ENCODE data around the gene SLC9A9. TPM values are rescaled to one million over a fixed set of nuclear protein-coding genes. Genes with fewer than 3 reads are reported as not detected.
A peak's percentile ranks its signal among the peaks of the same experiment; 100 is the strongest.
"Not testable (repeated sequence)": the region's sequence is repeated elsewhere in the genome, so short reads cannot be mapped to it uniquely, and the experiment has no call there.

SLC9A9 gene
- total RNA-seq, 1 experiment from 2014 or later: 1.4 TPM

DNA sequence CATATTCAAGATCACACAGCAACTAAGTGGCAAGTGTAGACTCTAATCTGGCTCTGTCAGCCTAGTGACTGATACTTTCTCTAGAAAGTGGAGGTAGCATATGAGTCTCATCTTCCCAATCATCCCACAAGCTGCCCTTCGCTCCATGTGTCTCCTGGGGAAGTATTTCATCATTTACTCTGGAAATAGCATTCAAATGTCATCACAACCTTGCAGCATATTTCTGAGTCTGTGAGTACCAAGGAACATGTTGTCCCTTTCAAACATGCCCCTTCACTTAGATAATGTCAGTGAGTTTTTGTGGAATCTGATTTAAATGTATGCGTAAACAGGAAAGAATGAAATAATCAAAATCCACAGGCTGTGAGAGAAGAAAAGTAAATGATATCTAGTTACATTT is 322.9 kb downstream of the SLC9A9 start:
- DNase-seq (ENCODE audit: low read depth): no peak
- in situ Hi-C loops (cut with HindIII; ENCODE audit: low pct_unique_long_range_greater_than_20kb, low sequenced_read_pairs): no loop called here

- in situ Hi-C loops (cut with HindIII; ENCODE audit: low pct_unique_long_range_greater_than_20kb, low sequenced_read_pairs): no loop called here
- DNase-seq (ENCODE audit: low read depth): no peak
These were observed 326.5 kb downstream of the SLC9A9 start for GRCh38 chr3:143521803-143522202.

- DNase-seq (ENCODE audit: low read depth); in situ Hi-C loops (cut with HindIII; ENCODE audit: low pct_unique_long_range_greater_than_20kb, low sequenced_read_pairs): not testable (repeated sequence)
These were observed 331.1 kb downstream of the SLC9A9 start for GRCh38 chr3:143517131-143517530.

- DNase-seq (ENCODE audit: low read depth): no peak
- in situ Hi-C loops (cut with HindIII; ENCODE audit: low pct_unique_long_range_greater_than_20kb, low sequenced_read_pairs): no loop called here
These were observed 333.4 kb downstream of the SLC9A9 start for GRCh38 chr3:143514874-143515273.

GRCh38 chr3:143514109-143514508 is 334.2 kb downstream of the SLC9A9 start:
- no peak for DNase-seq (ENCODE audit: low read depth)
- in situ Hi-C loops (cut with HindIII; ENCODE audit: low pct_unique_long_range_greater_than_20kb, low sequenced_read_pairs): no loop called here

DNA sequence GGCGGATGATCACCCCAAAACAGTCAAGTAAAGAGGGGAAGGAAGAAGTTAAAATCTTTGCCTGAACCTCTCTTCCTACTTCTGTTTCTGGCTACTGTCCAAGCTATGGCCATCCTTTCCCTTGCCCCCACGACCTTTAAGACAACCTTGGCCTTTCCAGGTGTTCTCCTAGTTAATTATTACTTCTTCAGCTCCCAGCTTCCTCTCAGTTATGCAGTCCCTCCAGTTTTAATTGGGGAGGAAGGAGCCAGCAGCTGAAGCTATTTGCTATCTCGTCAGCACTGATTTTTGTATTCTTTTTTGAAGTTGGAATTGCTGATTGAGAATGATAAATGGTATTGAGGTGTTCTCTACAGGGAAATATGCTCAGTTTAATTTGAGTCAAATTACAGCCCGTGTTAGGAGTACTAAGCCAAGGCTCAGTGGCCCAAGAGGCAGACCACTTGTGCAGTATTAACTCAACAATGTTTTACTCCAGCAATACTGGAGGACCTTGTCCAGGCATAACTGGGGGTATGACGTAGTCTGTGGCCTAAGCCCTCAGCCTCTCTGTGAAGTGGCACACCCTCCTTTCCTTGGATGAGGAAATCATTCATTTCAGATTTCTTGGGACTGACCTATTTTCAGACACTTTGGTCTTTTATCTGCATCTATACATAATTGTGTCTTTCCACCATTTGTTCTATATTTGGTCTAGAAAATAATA is 336.9 kb downstream of the SLC9A9 start:
- in situ Hi-C loops (cut with HindIII; ENCODE audit: low pct_unique_long_range_greater_than_20kb, low sequenced_read_pairs): no loop called here
- DNase-seq (ENCODE audit: low read depth): no peak

DNA sequence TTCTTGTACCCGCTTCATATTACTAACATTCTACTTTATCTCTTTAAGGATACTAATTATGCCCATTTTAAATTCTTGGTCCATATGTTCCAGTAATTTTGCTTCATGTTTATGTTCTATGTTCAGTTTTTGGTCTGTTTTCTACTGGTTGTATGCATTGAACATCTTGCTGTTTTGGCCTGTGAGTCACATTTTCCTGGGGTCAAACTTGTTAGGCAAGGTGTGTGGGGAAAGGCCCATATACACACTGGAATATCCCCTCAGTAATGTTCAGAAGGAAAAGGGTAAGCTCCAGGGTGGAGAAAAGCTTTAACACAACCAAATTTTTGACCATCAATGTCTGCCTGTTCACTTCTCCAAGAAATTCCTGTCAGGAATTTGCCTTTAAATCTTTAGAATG is 337.7 kb downstream of the SLC9A9 start:
- no peak for DNase-seq (ENCODE audit: low read depth)
- in situ Hi-C loops (cut with HindIII; ENCODE audit: low pct_unique_long_range_greater_than_20kb, low sequenced_read_pairs): no loop called here

DNA sequence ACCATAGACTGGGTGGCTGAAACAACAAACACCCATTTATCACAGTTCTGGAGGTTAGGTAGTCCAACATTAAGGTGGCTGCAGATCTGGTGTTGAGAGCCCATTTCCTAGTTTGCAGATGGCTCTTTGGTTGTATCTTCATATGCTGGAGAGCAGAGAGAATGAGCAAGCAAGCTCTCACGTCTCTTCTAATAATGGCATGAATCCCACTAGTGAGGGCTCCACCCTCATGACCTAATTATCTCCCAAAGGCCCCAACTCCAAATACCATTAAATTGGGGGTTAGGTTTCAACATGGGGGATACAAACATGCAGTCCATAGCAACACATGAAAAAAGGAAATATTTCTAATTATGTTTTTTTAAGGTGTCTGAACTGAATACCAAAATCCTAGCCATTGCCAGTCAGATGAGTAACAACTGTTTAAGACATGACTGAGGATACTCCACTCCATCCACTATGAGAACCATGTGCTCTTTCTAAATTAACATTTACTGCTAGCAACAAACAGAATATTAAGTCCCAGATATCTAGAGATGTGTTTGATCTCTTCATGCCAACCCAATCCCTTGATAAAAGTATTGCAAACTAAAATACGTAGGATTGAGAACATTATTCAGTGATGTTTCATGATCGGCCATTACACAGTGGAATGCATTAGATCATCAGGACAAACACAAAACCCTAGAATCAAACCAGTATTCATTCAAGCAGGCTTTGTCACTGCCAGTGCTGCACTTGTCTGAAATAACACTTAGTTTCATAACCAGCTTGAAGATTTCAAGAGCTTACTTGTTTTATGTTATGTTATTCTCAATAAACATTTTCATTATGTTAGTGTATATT is 340.3 kb downstream of the SLC9A9 start:
- peak; percentile 12 for DNase-seq (ENCODE audit: low read depth)
- in situ Hi-C loops (cut with HindIII; ENCODE audit: low pct_unique_long_range_greater_than_20kb, low sequenced_read_pairs): no loop called here

DNA sequence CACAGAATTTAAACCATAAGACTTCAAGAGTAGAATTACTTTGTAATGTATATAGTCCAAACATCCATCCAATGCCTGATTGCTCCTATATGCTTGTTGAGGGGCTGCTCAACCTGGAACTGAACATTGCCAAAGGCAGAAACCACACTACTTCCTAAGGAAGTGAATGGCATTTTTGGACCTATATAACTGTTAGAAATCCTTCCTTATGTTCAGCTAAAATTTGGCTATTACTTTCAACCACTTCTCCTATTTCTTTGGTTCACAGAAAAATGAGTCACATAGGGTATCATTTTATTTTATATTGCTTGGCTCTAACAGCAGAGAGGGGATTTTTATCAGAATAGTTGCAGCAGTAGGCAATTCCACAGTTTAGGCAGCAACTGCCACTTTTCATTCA is 342.1 kb downstream of the SLC9A9 start:
- in situ Hi-C loops (cut with HindIII; ENCODE audit: low pct_unique_long_range_greater_than_20kb, low sequenced_read_pairs): no loop called here
- DNase-seq (ENCODE audit: low read depth): no peak

DNA sequence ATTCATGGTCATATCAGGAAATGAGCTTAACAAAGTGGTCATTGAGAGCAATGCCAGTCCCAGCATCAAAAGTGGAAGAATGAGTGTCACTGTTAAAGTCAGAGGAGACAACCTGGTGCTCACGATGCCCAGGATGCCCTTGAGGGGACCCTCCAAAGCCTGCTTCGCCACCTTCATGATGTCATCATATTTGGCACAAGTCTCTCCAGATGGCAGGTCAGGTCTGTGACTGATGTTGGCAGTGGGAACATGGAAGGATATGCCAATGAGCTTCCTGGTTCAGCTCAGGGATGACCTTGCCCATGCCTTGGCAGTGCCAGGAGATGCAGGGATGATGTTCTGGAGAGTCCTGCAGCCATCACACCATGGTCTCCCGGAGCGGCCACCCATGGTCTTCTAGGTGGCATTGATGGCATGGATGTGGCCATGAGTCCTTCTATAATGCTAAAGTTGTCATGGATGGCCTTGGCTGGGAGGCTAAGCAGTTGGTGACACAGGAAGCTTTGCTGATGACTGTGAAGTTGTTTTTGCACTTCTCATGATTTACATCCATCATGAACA is 344.9 kb downstream of the SLC9A9 start:
- in situ Hi-C loops (cut with HindIII; ENCODE audit: low pct_unique_long_range_greater_than_20kb, low sequenced_read_pairs): no loop called here
- DNase-seq (ENCODE audit: low read depth): no peak

- in situ Hi-C loops (cut with HindIII; ENCODE audit: low pct_unique_long_range_greater_than_20kb, low sequenced_read_pairs): no loop called here
- DNase-seq (ENCODE audit: low read depth): no peak
These were observed 346.2 kb downstream of the SLC9A9 start for GRCh38 chr3:143502081-143502480.

- no peak for DNase-seq (ENCODE audit: low read depth)
- in situ Hi-C loops (cut with HindIII; ENCODE audit: low pct_unique_long_range_greater_than_20kb, low sequenced_read_pairs): no loop called here
These were observed 350.9 kb downstream of the SLC9A9 start for GRCh38 chr3:143497382-143497781.

DNA sequence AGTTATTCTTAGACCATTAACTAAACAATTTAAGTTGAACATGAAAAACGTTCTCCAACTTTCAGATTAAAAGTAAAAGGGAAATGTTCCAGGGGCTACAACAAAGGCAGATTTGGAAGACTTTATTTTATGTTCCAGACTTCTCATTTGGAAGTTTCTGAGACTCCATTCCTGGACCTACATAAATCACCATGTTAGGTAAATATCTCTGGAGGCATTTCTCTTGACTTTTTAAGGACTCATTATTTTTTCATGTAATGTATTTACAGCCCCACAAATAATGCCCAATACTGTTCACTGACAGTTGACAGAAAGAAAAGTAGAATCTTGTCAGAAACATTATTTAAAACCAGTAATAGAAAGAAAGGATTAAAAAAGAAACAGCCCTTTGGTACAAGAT is 352.1 kb downstream of the SLC9A9 start:
- in situ Hi-C loops (cut with HindIII; ENCODE audit: low pct_unique_long_range_greater_than_20kb, low sequenced_read_pairs): no loop called here

DNA sequence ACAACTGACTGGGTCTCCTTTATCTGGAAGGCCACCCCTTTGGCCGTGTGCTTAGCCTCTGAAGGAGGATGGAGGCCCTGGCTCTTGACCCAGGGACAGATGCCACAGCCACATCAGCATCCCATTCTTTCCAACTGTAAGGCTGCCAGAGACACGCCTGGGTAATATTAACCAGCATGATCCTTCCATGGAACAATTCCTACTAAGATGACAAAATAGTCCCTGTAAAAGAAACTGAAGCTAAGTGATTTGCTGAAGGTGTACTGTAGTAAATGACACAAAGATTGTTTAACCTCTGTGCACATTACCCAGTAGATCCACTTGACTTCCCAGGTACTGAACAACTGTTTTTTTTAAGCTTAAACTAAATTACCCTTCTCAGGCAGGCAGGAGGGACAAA is 352.7 kb downstream of the SLC9A9 start:
- no peak for DNase-seq (ENCODE audit: low read depth)
- in situ Hi-C loops (cut with HindIII; ENCODE audit: low pct_unique_long_range_greater_than_20kb, low sequenced_read_pairs): no loop called here

More for the DNA sequence above, 352.1 kb downstream of the SLC9A9 start:
- no peak for DNase-seq (ENCODE audit: low read depth)

DNA sequence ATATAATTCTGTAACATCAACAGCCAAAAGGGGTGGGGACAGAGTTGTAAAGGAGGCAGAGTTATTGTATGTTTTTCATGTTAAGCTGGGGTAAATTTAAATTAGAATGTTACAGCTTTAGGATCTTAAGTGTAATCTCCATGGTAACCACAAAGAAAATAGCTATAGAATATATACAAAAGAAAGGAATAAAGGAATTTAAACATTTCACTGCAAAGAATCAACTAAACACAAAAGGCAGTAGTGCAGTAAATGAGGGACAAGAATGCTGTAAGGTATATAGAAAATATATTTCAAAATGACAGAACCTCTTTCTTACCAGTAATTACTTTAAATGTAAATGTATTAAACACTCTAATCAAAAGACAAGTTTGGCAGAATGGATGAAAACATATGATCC is 361.7 kb downstream of the SLC9A9 start:
- DNase-seq (ENCODE audit: low read depth): no peak
- in situ Hi-C loops (cut with HindIII; ENCODE audit: low pct_unique_long_range_greater_than_20kb, low sequenced_read_pairs): no loop called here

- in situ Hi-C loops (cut with HindIII; ENCODE audit: low pct_unique_long_range_greater_than_20kb, low sequenced_read_pairs): no loop called here
- no peak for DNase-seq (ENCODE audit: low read depth)
These were observed 363.3 kb downstream of the SLC9A9 start for GRCh38 chr3:143484846-143485512.

DNA sequence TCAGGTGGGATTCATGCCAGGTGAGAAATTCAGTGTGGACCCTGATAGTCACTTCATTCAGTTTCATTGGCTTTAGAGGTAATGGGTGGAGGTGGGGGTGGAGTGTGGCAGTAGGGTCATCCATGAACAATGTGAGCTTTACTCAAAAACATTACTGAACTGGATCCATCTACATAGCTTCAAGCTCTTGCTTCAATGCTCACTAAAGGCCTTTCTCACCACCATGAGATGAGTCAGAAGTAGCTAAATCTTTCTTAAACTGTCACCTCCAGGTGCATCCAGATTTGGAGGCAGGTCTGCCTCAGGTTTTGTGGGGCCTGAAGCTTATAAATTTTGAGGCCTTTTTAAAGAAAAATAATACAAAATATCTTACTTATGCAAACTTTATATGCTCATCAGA is 365.1 kb downstream of the SLC9A9 start:
- peak; percentile 21 for DNase-seq (ENCODE audit: low read depth)
- in situ Hi-C loops (cut with HindIII; ENCODE audit: low pct_unique_long_range_greater_than_20kb, low sequenced_read_pairs): no loop called here

GRCh38 chr3:143482106-143483088 is 365.9 kb downstream of the SLC9A9 start:
- DNase-seq (ENCODE audit: low read depth): no peak
- in situ Hi-C loops (cut with HindIII; ENCODE audit: low pct_unique_long_range_greater_than_20kb, low sequenced_read_pairs): no loop called here
